ENCODE data around the gene LGR5.

Gene LGR5

DNA sequence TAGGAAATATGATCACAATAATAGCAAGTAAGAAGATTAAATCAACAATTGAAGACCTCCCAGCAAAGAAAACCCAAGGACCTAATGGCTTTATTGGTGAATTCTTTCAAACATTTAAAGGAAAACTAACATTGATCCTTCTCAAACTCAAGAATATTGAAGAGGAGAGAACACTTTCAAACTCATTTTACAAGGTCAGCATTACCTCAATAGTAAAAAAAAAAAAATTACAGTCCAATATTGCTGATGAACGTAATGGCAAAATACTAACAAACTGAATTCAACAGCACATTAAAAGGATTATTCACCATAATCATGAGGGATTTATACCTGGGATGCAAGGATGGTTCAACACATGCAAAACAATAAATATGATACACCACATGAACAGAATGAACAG lies 33.7 kb upstream of the LGR5 start:
- H3K4me3 ChIP-seq (ENCODE audit: low read length) = no peak overlapping the region
- DNase-seq (ENCODE audit: low read depth) = no peak
- TF ChIP-seq, protein P1, sequence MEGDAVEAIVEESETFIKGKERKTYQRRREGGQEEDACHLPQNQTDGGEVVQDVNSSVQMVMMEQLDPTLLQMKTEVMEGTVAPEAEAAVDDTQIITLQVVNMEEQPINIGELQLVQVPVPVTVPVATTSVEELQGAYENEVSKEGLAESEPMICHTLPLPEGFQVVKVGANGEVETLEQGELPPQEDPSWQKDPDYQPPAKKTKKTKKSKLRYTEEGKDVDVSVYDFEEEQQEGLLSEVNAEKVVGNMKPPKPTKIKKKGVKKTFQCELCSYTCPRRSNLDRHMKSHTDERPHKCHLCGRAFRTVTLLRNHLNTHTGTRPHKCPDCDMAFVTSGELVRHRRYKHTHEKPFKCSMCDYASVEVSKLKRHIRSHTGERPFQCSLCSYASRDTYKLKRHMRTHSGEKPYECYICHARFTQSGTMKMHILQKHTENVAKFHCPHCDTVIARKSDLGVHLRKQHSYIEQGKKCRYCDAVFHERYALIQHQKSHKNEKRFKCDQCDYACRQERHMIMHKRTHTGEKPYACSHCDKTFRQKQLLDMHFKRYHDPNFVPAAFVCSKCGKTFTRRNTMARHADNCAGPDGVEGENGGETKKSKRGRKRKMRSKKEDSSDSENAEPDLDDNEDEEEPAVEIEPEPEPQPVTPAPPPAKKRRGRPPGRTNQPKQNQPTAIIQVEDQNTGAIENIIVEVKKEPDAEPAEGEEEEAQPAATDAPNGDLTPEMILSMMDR (conservative IDR thresholded peaks at IDR 0.05; ENCODE audit: low read depth, low read length) = no peak

DNA sequence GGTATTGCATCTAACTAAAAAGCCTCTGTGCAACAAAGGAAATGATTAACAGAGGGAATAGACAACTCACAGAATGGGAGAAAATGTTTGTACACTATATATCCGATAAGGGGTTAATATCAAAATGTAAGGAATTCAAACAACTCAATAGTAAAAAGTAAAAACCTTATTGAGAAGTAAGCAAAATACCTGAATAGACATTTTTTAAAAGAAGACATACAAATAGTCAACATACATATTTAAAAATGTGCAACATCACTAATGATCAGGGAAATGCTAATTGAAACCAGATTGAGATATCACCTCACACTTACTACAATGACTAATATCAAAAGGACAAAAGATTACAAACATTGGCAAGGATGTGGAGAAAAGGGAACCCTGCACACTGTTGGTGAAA lies 31.9 kb upstream of the LGR5 start:
- TF ChIP-seq, protein P1 (conservative IDR thresholded peaks at IDR 0.05; ENCODE audit: low read depth, low read length) = no peak
- H3K4me3 ChIP-seq (ENCODE audit: low read length) = no peak overlapping the region
- DNase-seq (ENCODE audit: low read depth) = no peak

DNA sequence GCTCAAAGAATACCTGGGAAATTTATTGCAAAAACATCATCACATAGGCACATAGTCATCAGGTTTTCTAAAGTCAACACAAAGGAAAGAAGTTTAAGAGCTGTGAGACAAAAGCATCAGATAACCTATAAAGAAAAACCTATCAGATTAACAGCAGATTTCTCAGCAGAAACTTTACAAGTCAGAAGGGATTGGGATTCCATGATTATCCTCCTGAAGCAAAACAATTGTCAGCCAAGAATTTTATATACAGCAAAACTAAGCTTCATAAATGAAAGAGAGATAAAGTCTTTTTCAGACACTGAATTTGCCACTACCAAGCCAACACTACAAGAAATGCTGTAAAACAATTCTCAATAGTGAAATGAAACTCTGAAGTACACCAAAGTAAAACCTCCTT lies 28.8 kb upstream of the LGR5 start:
- TF ChIP-seq, protein P1 (conservative IDR thresholded peaks at IDR 0.05; ENCODE audit: low read depth, low read length) = no peak
- no peak overlapping the region for H3K4me3 ChIP-seq (ENCODE audit: low read length)
- no peak for DNase-seq (ENCODE audit: low read depth)

DNA sequence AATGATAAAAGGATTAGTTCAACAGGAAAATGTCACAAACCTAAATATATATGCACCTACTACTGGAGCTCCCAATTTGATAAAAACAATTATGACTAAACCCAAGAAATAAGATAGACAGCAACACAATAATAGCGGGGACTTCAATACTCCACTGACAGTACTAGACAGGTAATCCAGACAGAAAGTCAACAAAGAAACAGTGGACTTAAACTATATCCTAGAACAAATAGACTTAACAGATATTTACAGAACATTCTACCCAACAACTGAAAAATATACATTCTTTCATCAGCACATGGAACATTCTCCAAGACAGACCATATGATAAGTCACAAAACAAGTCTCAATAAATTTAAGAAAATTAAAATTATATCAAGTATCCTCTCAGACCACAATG lies 28.0 kb upstream of the LGR5 start:
- TF ChIP-seq, protein P1 (conservative IDR thresholded peaks at IDR 0.05; ENCODE audit: low read depth, low read length) = no peak
- DNase-seq (ENCODE audit: low read depth) = no peak
- no peak overlapping the region for H3K4me3 ChIP-seq (ENCODE audit: low read length)

DNA sequence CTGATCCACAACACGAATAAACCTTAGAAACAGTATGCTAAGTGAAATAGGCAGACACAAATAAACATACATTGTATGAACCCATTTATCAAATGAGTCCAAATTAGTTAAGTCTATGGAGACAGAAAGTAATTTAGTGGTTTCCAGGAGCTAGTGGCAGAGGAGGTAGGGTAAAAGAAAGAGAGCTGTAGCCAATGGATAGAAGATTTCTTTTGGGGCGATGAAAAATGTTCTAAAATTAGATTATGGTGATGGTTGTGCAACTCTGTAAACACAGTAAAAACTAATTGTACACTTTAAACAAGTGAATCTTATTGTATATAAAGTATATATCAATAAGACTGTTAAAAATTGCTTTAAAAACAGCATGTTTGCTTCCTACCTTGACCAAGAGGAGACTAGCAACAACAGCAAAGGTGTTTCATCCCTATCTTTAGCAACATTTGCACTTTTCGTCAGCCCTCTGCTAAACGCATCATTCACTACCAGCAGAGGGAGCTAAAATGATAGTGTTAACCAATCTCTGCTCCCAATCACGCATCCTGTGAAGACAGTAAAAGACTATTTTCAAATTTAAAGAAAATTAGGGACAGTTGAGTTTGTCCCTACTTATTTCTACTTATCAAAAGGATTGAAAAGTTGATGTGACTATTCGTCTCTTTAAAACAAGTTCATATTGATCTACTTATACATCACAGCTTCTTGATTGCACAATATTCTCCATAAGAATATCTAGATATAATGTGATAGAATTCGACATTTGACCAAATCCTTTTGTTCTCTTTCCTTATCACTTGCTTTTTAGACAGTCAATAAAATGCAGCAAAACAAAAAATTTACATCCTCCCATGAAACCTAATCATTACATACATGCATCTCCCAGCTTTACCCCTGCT lies 24.0 kb upstream of the LGR5 start:
- DNase-seq (ENCODE audit: low read depth) = no peak
- TF ChIP-seq, protein P1 (conservative IDR thresholded peaks at IDR 0.05; ENCODE audit: low read depth, low read length) = peak; percentile 86
- H3K4me3 ChIP-seq (ENCODE audit: low read length) = no peak overlapping the region

DNA sequence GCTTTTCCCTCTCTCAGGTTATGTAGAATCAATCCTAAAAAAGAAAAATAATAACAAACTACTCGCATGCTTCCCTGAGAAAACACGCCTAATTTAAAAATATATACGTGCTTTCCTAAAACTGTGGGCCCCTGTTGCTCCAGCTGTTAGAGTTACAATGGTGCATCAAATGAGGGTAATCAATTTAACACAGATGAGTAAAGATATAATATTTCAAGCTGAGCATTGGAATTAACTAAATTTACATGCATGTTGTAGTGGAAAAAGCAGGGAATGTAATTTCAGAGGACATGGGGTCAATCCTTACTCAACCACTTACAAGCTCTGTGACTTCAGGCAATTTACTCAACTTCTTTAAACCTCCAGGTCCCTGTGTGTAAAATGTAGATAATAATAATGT lies 22.4 kb upstream of the LGR5 start:
- H3K4me3 ChIP-seq (ENCODE audit: low read length) = no peak overlapping the region
- TF ChIP-seq, protein P1 (conservative IDR thresholded peaks at IDR 0.05; ENCODE audit: low read depth, low read length) = no peak
- no peak for DNase-seq (ENCODE audit: low read depth)

DNA sequence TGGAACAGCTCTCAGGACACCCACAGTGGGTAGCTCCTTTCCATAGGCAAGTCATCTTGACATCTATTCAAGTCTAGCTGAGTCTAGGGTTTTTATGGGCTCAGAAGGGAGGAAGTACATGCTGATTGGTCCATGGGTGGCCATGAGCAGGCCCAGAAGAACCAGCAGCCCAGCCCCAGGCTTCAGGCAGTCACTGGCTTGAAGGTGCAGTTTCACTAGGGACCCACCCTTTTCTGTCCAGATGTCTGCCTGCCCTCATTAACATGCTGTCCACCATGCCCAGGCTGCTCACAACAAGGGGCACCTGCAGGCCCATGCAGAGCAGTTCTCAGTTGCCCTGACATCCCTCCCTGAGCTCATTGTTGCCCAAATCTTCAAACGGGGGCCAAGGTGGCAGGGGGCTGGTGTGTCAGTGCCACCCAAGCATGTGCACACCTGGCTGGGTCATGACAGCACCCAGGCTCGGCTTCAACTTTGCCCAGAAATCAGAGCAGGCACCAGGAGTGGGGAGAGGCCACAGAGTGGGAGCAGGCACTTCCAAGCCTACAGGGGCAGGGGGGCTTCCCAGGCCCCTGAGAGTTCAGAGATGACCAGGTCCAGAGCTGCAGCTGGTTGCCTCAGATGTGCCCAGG lies 18.7 kb upstream of the LGR5 start:
- no peak for DNase-seq (ENCODE audit: low read depth)
- no peak overlapping the region for H3K4me3 ChIP-seq (ENCODE audit: low read length)
- TF ChIP-seq, protein P1 (conservative IDR thresholded peaks at IDR 0.05; ENCODE audit: low read depth, low read length) = no peak
